ENCODE data around the gene SUN1. TPM values are rescaled to one million over a fixed set of nuclear protein-coding genes. Genes with fewer than 3 reads are reported as not detected.

SUN1 gene
- total RNA-seq, 2 experiments from 2014 or later = 104 to 108 TPM

GRCh38 chr7:909358-910329 lies 77.4 kb downstream of the SUN1 start:
- ChIA-PET POLR2A (interaction anchor here (3.1 to 4.4 kb wide), 2 partner anchors 13 to 66 kb away, joined by 23 to 27 read pairs; partner anchors contain the start of gene COX19), CTCF (interaction anchor here (0.7 to 2.5 kb wide), 9 partner anchors 8 to 156 kb away, joined by 3 to 13 read pairs (median 8); partner anchors contain the start of genes ADAP1 and COX19)
- ATAC-seq (ENCODE audit: poor library complexity) = peak; percentile 27
- H3K27me3 ChIP-seq (ENCODE audit: control insufficient read depth in 1 of 2, insufficient read depth in 2 of 2, low read length in 2 of 2) = no peaks in the 10 kb centered on the region
- Mint-ChIP-seq H3K4me1 (ENCODE audit: low read depth) (peaks cover 11% of the 10 kb centered on the region), H3K36me3 (ENCODE audit: low read depth) (no peaks in the 10 kb centered on the region), H3K27ac (peak overlapping the region; percentile 76), H3K9me3 (no peaks in the 10 kb centered on the region), H3K4me3 (peak overlapping the region; percentile 81), H3K27me3 (no peaks in the 10 kb centered on the region)
- no peaks in the 10 kb centered on the region for H3K9me3 ChIP-seq (ENCODE audit: control insufficient read depth in 1 of 2, insufficient read depth in 1 of 2, low read length in 2 of 2)
- peaks cover 30% of the 10 kb centered on the region for H3K4me1 ChIP-seq (ENCODE audit: insufficient read depth, low read length)
- intact Hi-C loops (cut with DNase I, micrococcal nuclease) = loop anchor here (1.0 to 5.0 kb wide), 4 partner anchors 13 to 158 kb away; partner anchors contain the start of gene ADAP1 (in 1 of the 2)
- H3K36me3 ChIP-seq (ENCODE audit: insufficient read depth, low read length) = no peaks in the 10 kb centered on the region
- DNase-seq = peak in 5 of 14 experiments; percentile 29 to 77 (median 52)
- H3K27ac ChIP-seq (ENCODE audit: low read depth in 1 of 2, low read length in 2 of 2) = no peak overlapping the region
- TF ChIP-seq, protein P1, sequence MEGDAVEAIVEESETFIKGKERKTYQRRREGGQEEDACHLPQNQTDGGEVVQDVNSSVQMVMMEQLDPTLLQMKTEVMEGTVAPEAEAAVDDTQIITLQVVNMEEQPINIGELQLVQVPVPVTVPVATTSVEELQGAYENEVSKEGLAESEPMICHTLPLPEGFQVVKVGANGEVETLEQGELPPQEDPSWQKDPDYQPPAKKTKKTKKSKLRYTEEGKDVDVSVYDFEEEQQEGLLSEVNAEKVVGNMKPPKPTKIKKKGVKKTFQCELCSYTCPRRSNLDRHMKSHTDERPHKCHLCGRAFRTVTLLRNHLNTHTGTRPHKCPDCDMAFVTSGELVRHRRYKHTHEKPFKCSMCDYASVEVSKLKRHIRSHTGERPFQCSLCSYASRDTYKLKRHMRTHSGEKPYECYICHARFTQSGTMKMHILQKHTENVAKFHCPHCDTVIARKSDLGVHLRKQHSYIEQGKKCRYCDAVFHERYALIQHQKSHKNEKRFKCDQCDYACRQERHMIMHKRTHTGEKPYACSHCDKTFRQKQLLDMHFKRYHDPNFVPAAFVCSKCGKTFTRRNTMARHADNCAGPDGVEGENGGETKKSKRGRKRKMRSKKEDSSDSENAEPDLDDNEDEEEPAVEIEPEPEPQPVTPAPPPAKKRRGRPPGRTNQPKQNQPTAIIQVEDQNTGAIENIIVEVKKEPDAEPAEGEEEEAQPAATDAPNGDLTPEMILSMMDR (IDR thresholded peaks at IDR 0.05) = peak; percentile 40
- no peak overlapping the region for H3K4me3 ChIP-seq (ENCODE audit: low read length)

DNA sequence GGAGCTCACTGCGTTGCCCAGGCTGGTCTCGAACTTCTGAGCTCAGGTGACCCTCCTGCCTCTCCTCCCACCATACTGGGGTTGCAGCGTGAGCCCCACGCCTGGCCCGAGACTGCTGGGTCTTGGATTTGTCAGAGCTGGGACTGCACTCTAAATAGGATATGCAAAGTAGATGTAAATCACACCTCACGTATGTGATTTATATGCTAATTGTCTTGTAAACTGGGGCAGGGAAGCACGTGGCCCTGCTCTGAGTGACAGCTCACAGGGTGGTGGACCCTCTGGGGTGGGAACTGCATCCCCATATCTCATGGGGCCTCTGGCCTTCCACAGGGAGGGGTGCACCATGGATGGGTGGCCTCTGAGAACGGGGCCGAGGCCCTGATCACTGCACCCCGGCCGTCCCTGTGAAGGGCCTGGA lies 78.2 kb downstream of the SUN1 start:
- Mint-ChIP-seq H3K4me1 (ENCODE audit: low read depth) (peaks cover 11% of the 10 kb centered on the region), H3K9me3 (no peaks in the 10 kb centered on the region), H3K27me3 (no peaks in the 10 kb centered on the region), H3K36me3 (ENCODE audit: low read depth) (no peaks in the 10 kb centered on the region), H3K27ac (peak overlapping the region; percentile 76), H3K4me3 (peak overlapping the region; percentile 81)
- no peaks in the 10 kb centered on the region for H3K9me3 ChIP-seq (ENCODE audit: control insufficient read depth in 1 of 2, insufficient read depth in 1 of 2, low read length in 2 of 2)
- H3K36me3 ChIP-seq (ENCODE audit: insufficient read depth, low read length) = no peaks in the 10 kb centered on the region
- CTCF ChIA-PET = interaction anchor here (0.9 to 2.5 kb wide), 3 partner anchors 45 to 155 kb away, joined by 4 to 13 read pairs (median 4); no protein-coding TSS in a partner anchor
- no peak overlapping the region for H3K4me3 ChIP-seq (ENCODE audit: low read length)
- no peaks in the 10 kb centered on the region for H3K27me3 ChIP-seq (ENCODE audit: control insufficient read depth in 1 of 2, insufficient read depth in 2 of 2, low read length in 2 of 2)
- peaks cover 30% of the 10 kb centered on the region for H3K4me1 ChIP-seq (ENCODE audit: insufficient read depth, low read length)
- DNase-seq = no peak
- H3K27ac ChIP-seq (ENCODE audit: low read depth in 1 of 2, low read length in 2 of 2) = no peak overlapping the region
- TF ChIP-seq, protein P1 (IDR thresholded peaks at IDR 0.05) = no peak
- ATAC-seq (ENCODE audit: poor library complexity) = peak; percentile 21
- POLR2A ChIA-PET = interaction anchor here (1.3 to 4.4 kb wide), 3 partner anchors 13 to 65 kb away, joined by 3 to 27 read pairs (median 23); partner anchors contain the start of gene COX19
- intact Hi-C loops (cut with DNase I, micrococcal nuclease) = loop anchor here in 1 of 2 experiments (5.0 kb wide), 1 partner anchor 62 kb away; no protein-coding TSS in a partner anchor

- H3K4me3 ChIP-seq (ENCODE audit: low read length) = no peak overlapping the region
- no peak for ATAC-seq (ENCODE audit: poor library complexity)
- H3K4me1 Mint-ChIP-seq (ENCODE audit: low read depth) = peaks cover 11% of the 10 kb centered on the region
- H3K27ac ChIP-seq (ENCODE audit: low read depth in 1 of 2, low read length in 2 of 2) = no peak overlapping the region
- no peak overlapping the region for H3K4me3 Mint-ChIP-seq
- ChIA-PET POLR2A (interaction anchor here (1.3 to 4.4 kb wide), 3 partner anchors 12 to 64 kb away, joined by 3 to 27 read pairs (median 23); partner anchors contain the start of gene COX19), CTCF (interaction anchor here (1.0 to 2.5 kb wide), 2 partner anchors 82 to 154 kb away, joined by 4 to 13 read pairs; no protein-coding TSS in a partner anchor)
- H3K36me3 ChIP-seq (ENCODE audit: insufficient read depth, low read length) = no peaks in the 10 kb centered on the region
- H3K27me3 Mint-ChIP-seq = no peaks in the 10 kb centered on the region
- H3K27ac Mint-ChIP-seq = no peak overlapping the region
- intact Hi-C loops (cut with DNase I, micrococcal nuclease) = loop anchor here in 1 of 2 experiments (5.0 kb wide), 1 partner anchor 61 kb away; no protein-coding TSS in a partner anchor
- no peaks in the 10 kb centered on the region for H3K9me3 Mint-ChIP-seq
- no peaks in the 10 kb centered on the region for H3K27me3 ChIP-seq (ENCODE audit: control insufficient read depth in 1 of 2, insufficient read depth in 2 of 2, low read length in 2 of 2)
- TF ChIP-seq, protein P1 (IDR thresholded peaks at IDR 0.05) = no peak
- no peaks in the 10 kb centered on the region for H3K9me3 ChIP-seq (ENCODE audit: control insufficient read depth in 1 of 2, insufficient read depth in 1 of 2, low read length in 2 of 2)
- DNase-seq = no peak
- no peaks in the 10 kb centered on the region for H3K36me3 Mint-ChIP-seq (ENCODE audit: low read depth)
- H3K4me1 ChIP-seq (ENCODE audit: insufficient read depth, low read length) = peaks cover 30% of the 10 kb centered on the region
These were observed 78.7 kb downstream of the SUN1 start for GRCh38 chr7:910931-911431.
